ENCODE data around the gene ALOXE3. TPM values are rescaled to one million over a fixed set of nuclear protein-coding genes. Genes with fewer than 3 reads are reported as not detected.

ALOXE3 gene
- total and polyA plus RNA-seq, 12 donors = not detected

DNA sequence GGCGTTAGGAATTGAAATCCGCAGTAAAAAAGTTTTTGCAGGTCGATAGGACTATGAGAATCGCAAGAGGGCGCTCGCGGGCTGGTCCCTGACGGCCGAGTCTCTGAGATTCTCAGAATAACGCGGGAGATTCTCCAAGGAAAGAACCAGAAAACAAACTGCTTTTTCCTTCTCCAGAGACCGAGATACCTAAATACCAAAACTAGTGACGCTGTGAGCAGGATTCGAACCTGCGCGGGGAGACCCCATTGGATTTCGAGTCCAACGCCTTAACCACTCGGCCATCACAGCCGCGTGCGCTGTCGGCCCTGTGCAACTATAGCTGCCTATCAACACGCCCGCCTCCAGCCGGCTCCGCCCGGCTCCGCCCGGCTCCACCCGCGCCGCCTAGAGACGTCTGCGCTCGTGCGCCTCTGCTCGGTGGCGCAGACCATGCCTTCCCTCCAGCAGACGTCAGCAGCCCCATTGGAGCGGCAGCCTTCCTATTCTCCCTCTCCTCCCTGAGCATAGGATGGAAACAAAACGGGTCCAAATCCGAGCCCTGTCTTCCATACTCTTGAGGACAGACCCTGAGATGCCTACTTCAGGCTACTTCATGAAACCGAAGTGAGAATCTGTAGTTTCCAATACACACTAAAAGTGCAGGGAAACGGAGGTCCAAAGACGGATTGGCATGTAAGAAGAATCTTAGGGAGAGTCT, 20.5 kb upstream of the ALOXE3 start:
- intact Hi-C loops (cut with DNase I) = no loop called here
- Histone ChIP-seq H3K4me3 (no peak overlapping the region), H3K27me3 (no peaks in the 10 kb centered on the region), H3K27ac (peak overlapping the region; percentile 60 to 90 (median 81)), H3K9me3 (replicated peaks in 1 of 3) (no peaks in the 10 kb centered on the region), H3K4me1 (replicated peaks in 1 of 2) (peaks cover 0 to 14% of the 10 kb centered on the region in 2 donors), H3K36me3 (replicated peaks in 1 of 2) (peaks cover 0 to 46% of the 10 kb centered on the region in 2 donors)
- 1 to 2% (median 2%) methylated on average over 22 to 46 of the region's 46 CpGs for WGBS, 4 donors
- peak; percentile 48 to 70 for TF ChIP-seq POLR2A (IDR thresholded peaks at IDR 0.05)
- TF ChIP-seq, protein P1, sequence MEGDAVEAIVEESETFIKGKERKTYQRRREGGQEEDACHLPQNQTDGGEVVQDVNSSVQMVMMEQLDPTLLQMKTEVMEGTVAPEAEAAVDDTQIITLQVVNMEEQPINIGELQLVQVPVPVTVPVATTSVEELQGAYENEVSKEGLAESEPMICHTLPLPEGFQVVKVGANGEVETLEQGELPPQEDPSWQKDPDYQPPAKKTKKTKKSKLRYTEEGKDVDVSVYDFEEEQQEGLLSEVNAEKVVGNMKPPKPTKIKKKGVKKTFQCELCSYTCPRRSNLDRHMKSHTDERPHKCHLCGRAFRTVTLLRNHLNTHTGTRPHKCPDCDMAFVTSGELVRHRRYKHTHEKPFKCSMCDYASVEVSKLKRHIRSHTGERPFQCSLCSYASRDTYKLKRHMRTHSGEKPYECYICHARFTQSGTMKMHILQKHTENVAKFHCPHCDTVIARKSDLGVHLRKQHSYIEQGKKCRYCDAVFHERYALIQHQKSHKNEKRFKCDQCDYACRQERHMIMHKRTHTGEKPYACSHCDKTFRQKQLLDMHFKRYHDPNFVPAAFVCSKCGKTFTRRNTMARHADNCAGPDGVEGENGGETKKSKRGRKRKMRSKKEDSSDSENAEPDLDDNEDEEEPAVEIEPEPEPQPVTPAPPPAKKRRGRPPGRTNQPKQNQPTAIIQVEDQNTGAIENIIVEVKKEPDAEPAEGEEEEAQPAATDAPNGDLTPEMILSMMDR (IDR thresholded peaks at IDR 0.05) = peak; percentile 81 to 98 (median 92)
- DNase-seq = peak; percentile 93 to 99 (median 96)

DNA sequence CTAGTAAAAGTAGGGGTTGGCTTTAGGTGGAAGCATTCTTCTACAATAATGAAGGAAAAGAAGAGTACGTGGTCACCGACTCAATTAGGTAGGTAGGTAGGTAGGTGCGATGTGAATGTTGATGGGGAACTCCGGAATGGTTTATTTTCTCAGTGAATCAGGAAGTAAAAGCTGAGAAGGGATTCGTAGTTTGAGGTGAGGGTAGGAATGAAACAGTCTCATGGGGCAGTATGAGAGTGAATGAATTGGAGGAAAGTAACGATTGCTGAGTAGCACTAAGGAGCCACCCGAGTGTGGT, 20.0 kb upstream of the ALOXE3 start:
- no peak for DNase-seq
- Histone ChIP-seq H3K9me3 (replicated peaks in 1 of 3) (no peaks in the 10 kb centered on the region), H3K4me3 (no peak overlapping the region), H3K27ac (peak overlapping the region in 4 of 5 donors; percentile 18 to 90 (median 82)), H3K27me3 (no peaks in the 10 kb centered on the region), H3K4me1 (replicated peaks in 1 of 2) (peaks cover 0 to 14% of the 10 kb centered on the region in 2 donors), H3K36me3 (replicated peaks in 1 of 2) (peaks cover 0 to 41% of the 10 kb centered on the region in 2 donors)
- TF ChIP-seq POLR2A (IDR thresholded peaks at IDR 0.05) = no peak
- TF ChIP-seq, protein P1 (IDR thresholded peaks at IDR 0.05) = no peak
- intact Hi-C loops (cut with DNase I) = no loop called here
- WGBS, 4 donors = 12 to 15% (median 14%) methylated on average over 7 of the region's 7 CpGs

DNA sequence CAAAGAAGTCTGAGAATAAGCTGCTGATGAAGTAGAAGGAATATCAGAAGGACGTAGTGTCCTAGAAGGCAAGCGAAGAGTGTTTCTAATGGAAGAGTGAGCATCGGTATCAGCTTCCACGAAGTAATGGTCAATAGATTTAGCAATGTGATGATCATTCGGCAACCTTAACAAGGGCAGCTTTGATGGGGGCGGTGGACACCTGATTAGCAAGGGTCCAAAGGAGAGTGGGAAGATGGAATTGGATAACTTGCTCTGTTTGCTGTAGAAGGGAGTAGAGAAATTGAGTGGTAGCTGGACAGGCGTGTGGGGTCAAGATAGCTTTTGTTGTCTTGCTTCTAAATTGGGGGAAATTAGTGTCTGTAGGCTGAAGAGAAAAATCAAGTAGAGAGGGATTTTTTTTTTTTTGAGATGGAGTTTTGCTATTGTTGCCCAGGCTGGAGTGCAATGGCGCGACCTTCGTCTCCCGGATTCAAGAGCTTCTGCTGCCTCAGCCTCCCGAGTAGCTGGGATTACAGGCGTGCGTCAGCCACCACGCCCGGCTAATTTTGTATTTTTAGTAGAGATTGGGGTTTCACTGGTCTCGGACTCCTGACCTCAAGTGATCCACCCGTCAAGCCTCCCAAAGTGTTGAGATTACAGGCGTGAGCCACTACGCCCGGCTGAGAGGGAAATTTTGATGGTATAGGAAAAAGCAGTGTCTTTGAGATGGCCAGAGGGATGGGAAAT, 19.5 kb upstream of the ALOXE3 start:
- H3K27me3 ChIP-seq = no peaks in the 10 kb centered on the region
- intact Hi-C loops (cut with DNase I) = no loop called here
- H3K27ac ChIP-seq = peak overlapping the region in 4 of 5 donors; percentile 18 to 90 (median 82)
- WGBS, 4 donors = 58 to 64% (median 61%) methylated on average over 21 of the region's 21 CpGs
- no peak for TF ChIP-seq POLR2A (IDR thresholded peaks at IDR 0.05)
- TF ChIP-seq, protein P1 (IDR thresholded peaks at IDR 0.05) = no peak
- peaks cover 0 to 14% of the 10 kb centered on the region in 2 donors for H3K4me1 ChIP-seq (replicated peaks in 1 of 2)
- DNase-seq = peak in 4 of 7 donors; percentile 24 to 58 (median 34)
- peaks cover 0 to 35% of the 10 kb centered on the region in 2 donors for H3K36me3 ChIP-seq (replicated peaks in 1 of 2)
- no peak overlapping the region for H3K4me3 ChIP-seq
- no peaks in the 10 kb centered on the region for H3K9me3 ChIP-seq (replicated peaks in 1 of 3)

DNA sequence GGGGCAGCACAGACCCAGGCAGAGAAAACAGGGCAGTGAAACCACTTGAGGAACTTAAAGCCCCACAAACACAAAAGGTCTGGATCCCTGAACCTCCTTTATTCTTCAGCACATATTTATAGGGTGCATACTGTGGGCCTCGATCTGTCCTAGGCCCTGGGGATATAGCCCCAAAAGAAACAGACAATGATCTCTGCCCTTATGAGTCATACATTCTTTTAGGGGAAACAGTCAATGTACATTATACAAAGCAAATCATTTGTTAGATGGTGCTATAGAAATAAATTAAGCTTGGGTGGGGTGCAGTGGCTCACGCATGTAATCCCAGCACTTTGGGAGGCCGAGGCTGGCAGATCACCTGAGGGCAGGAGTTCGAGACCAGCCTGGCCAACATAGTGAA, 15.6 kb upstream of the ALOXE3 start:
- TF ChIP-seq, protein P1 (IDR thresholded peaks at IDR 0.05) = no peak
- no peaks in the 10 kb centered on the region for H3K36me3 ChIP-seq (replicated peaks in 1 of 2)
- no peaks in the 10 kb centered on the region for H3K27me3 ChIP-seq
- DNase-seq = no peak
- peaks cover 0 to 7% of the 10 kb centered on the region in 2 donors for H3K4me1 ChIP-seq (replicated peaks in 1 of 2)
- 81 to 94% (median 92%) methylated on average over 4 of the region's 4 CpGs for WGBS, 4 donors
- no peak overlapping the region for H3K27ac ChIP-seq
- intact Hi-C loops (cut with DNase I) = no loop called here
- no peak overlapping the region for H3K4me3 ChIP-seq
- no peaks in the 10 kb centered on the region for H3K9me3 ChIP-seq (replicated peaks in 1 of 3)
